HepG2 (cell line): ENCODE measurements around the gene WNT7A. TPM values are rescaled to one million over a fixed set of nuclear protein-coding genes. Genes with fewer than 3 reads are reported as not detected.

Experiments
- CEBPG ChIP-seq: IDR thresholded peaks from 2 replicates; pipeline ENCODE4 v1.6.1; 2016
- DMAP1 ChIP-seq: IDR thresholded peaks from 2 replicates; pipeline ENCODE4 v1.6.1; 2016
- DRAP1 ChIP-seq: IDR thresholded peaks from 2 replicates; pipeline ENCODE4 v1.6.1; 2016; ENCODE audit warnings: missing genetic modification reagents, missing compliant biosample characterization
- EEA1 ChIP-seq: sonication (generic); formaldehyde crosslinking; IDR thresholded peaks from 2 replicates; pipeline ENCODE4 v1.5.1; 2020; ENCODE audit warnings: mild to moderate bottlenecking, missing genetic modification reagents, borderline replicate concordance
- EZH2 ChIP-seq: conservative IDR thresholded peaks from 2 replicates; pipeline ENCODE4 v1.6.1; 2012; ENCODE audit warnings: mild to moderate bottlenecking, low read depth, low read length, moderate library complexity
- HDAC2 ChIP-seq: sonication (generic); formaldehyde crosslinking; IDR thresholded peaks from 2 replicates; pipeline ENCODE4 v1.4.0; 2020; ENCODE audit warnings: missing genetic modification reagents
- IRX3 ChIP-seq: sonication (generic); formaldehyde crosslinking; IDR thresholded peaks from 2 replicates; pipeline ENCODE4 v1.8.1; 2023; ENCODE audit warnings: mild to moderate bottlenecking, low read depth, missing genetic modification reagents, borderline replicate concordance
- JARID2 ChIP-seq: sonication (generic); formaldehyde crosslinking; IDR thresholded peaks from 2 replicates; pipeline ENCODE4 v1.8.1; 2023; ENCODE audit warnings: missing genetic modification reagents, inconsistent platforms; ENCODE audit not compliant: insufficient replicate concordance
- JDP2 ChIP-seq: sonication (generic); formaldehyde crosslinking; IDR thresholded peaks from 2 replicates; pipeline ENCODE4 v1.8.1; 2022; ENCODE audit warnings: missing genetic modification reagents, borderline replicate concordance
- LCORL ChIP-seq, 2 experiments: fragments of 450-650 bp in 1 of 2; sonication (generic) in 1 of 2; formaldehyde crosslinking in 1 of 2; IDR thresholded peaks; 2 replicates each; pipeline versions ENCODE4 v1.5.0 to v1.6.1; 2017 to 2020; ENCODE audit warnings: antibody characterized with exemption in 1 of 2, missing genetic modification reagents in 1 of 2
- NFKB2 ChIP-seq: sonication (generic); formaldehyde crosslinking; IDR thresholded peaks from 2 replicates; pipeline ENCODE4 v1.4.0; 2020; ENCODE audit warnings: missing genetic modification reagents, borderline replicate concordance
- NFYB ChIP-seq: sonication (generic); formaldehyde crosslinking; IDR thresholded peaks from 2 replicates; pipeline ENCODE4 v1.4.0; 2020; ENCODE audit warnings: missing genetic modification reagents
- NR1H2 ChIP-seq: sonication (generic); formaldehyde crosslinking; IDR thresholded peaks from 2 replicates; pipeline ENCODE4 v1.8.1; 2022; ENCODE audit warnings: low read depth, missing genetic modification reagents, borderline replicate concordance
- RELA ChIP-seq: sonication (generic); formaldehyde crosslinking; IDR thresholded peaks from 2 replicates; pipeline ENCODE4 v1.4.0; 2020; ENCODE audit warnings: missing genetic modification reagents
- RFX5 ChIP-seq: IDR thresholded peaks from 2 replicates; pipeline ENCODE4 v1.6.1; 2011; ENCODE audit warnings: low read depth, low read length, improper control_type of control experiment
- SMAD3 ChIP-seq: sonication (generic); formaldehyde crosslinking; IDR thresholded peaks from 2 replicates; pipeline ENCODE4 v1.4.0; 2020; ENCODE audit warnings: missing genetic modification reagents
- SOX6 ChIP-seq, 2 experiments: fragments of 450-650 bp in 1 of 2; sonication (generic) in 1 of 2; formaldehyde crosslinking in 1 of 2; IDR thresholded peaks; 2 replicates each; pipeline versions ENCODE4 v1.4.0 to v1.6.1; 2017 to 2020; ENCODE audit warnings: antibody characterized with exemption in 1 of 2, mild to moderate bottlenecking in 1 of 2, missing genetic modification reagents in 1 of 2
- SRY ChIP-seq: sonication (generic); formaldehyde crosslinking; IDR thresholded peaks from 2 replicates; pipeline ENCODE4 v1.8.0; 2022; ENCODE audit warnings: mild to moderate bottlenecking, missing genetic modification reagents
- SUZ12 ChIP-seq: fragments of 150-350 bp; IDR thresholded peaks from 2 replicates; pipeline ENCODE4 v1.6.1; 2014; ENCODE audit warnings: low read depth, low read length
- TCF7L2 ChIP-seq: IDR thresholded peaks from 2 replicates; pipeline ENCODE4 v1.6.1; 2011; ENCODE audit warnings: mild to moderate bottlenecking, low read depth, low read length, moderate library complexity
- YY1 ChIP-seq: IDR thresholded peaks from 2 replicates; pipeline ENCODE4 v1.6.1; 2011; ENCODE audit warnings: low read length, low read depth, moderate library complexity, mild to moderate bottlenecking; ENCODE audit not compliant: insufficient read depth, insufficient replicate concordance
- ZBTB42 ChIP-seq: sonication (generic); formaldehyde crosslinking; IDR thresholded peaks from 2 replicates; pipeline ENCODE4 v1.5.0; 2020; ENCODE audit warnings: mild to moderate bottlenecking, missing genetic modification reagents
- ZFY ChIP-seq: sonication (generic); formaldehyde crosslinking; IDR thresholded peaks from 2 replicates; pipeline ENCODE4 v1.4.0; 2020; ENCODE audit warnings: missing genetic modification reagents
- ZNF33B ChIP-seq: sonication (generic); formaldehyde crosslinking; IDR thresholded peaks from 2 replicates; pipeline ENCODE4 v1.5.1; 2020; ENCODE audit warnings: mild to moderate bottlenecking, missing genetic modification reagents
- ZNF343 ChIP-seq: sonication (generic); formaldehyde crosslinking; IDR thresholded peaks from 2 replicates; pipeline ENCODE4 v1.4.0; 2020; ENCODE audit warnings: mild to moderate bottlenecking, missing genetic modification reagents
- ZNF572 ChIP-seq: sonication (generic); formaldehyde crosslinking; IDR thresholded peaks from 2 replicates; pipeline ENCODE4 v1.5.1; 2020; ENCODE audit warnings: mild to moderate bottlenecking, missing genetic modification reagents
- ZNF775 ChIP-seq: sonication (generic); formaldehyde crosslinking; IDR thresholded peaks from 2 replicates; pipeline ENCODE4 v1.4.0; 2020; ENCODE audit warnings: missing genetic modification reagents, mild to moderate bottlenecking, moderate library complexity, borderline replicate concordance
- polyA plus RNA-seq, 8 experiments: library from polyadenylated mRNA; depleted of rRNA in 3 of 8; stranded (reverse) in 7 of 8; unstranded in 1 of 8; fragments of >200 nt; fragmentation: Illumina TruSeq in 4 of 8; extraction: Trizol in 4 of 8; gene quantifications; 2 replicates each; pipeline versions ENCODE4 v1.2.1 to v1.2.3, GENCODE V29; 2011 to 2016; ENCODE audit warnings: low read depth in 4 of 8, missing spikeins in 1 of 8, mixed read lengths in 1 of 8; ENCODE audit not compliant: insufficient read depth in 1 of 8
- total RNA-seq, 5 experiments: library from RNA; depleted of rRNA; stranded (reverse); fragments of >200 nt; fragmentation: Illumina TruSeq; extraction: Trizol; gene quantifications; 2 replicates each; pipeline ENCODE4 v1.2.3, GENCODE V29; 2016; ENCODE audit warnings: low read depth in 1 of 5
- TF ChIP-seq, protein P1 (sequence below), 2 experiments: sonication (generic) in 1 of 2; formaldehyde crosslinking in 1 of 2; IDR thresholded peaks; 2 replicates each; pipeline versions ENCODE4 v1.4.0 to v1.6.1; 2018 to 2020; ENCODE audit warnings: missing genetic modification reagents in 2 of 2, borderline replicate concordance in 1 of 2, low read depth in 1 of 2, mild to moderate bottlenecking in 1 of 2, missing biosample characterization in 1 of 2

The WNT7A gene
- total and polyA plus RNA-seq, 2 of the 13 experiments (the other 11 are each of a cell fraction or from before 2014, with no cell fraction given), result not detected

GRCh38 chr3:13895155-13896105 is 15.6 kb upstream of the WNT7A start (continued):
- TF ChIP-seq RELA (CRISPR knock-in tag), result no peak
- no peak for TF ChIP-seq TCF7L2
- 0 out of 2 replicates have a peak, but pooled peaks have one; percentile 16 for TF ChIP-seq CEBPG
- no peak for TF ChIP-seq IRX3 (CRISPR knock-in tag)
- no peak for TF ChIP-seq SOX6 (IDR thresholded peaks at IDR 0.05)
- no peak for TF ChIP-seq SOX6 (CRISPR knock-in tag; IDR thresholded peaks at IDR 0.05)
- no peak for TF ChIP-seq JDP2 (CRISPR knock-in tag)
- no peak for TF ChIP-seq ZNF343
- no peak for TF ChIP-seq ZNF775 (CRISPR knock-in tag)
- TF ChIP-seq ZFY (CRISPR knock-in tag), result no peak
- TF ChIP-seq RFX5, result no peak
- TF ChIP-seq, protein P1, sequence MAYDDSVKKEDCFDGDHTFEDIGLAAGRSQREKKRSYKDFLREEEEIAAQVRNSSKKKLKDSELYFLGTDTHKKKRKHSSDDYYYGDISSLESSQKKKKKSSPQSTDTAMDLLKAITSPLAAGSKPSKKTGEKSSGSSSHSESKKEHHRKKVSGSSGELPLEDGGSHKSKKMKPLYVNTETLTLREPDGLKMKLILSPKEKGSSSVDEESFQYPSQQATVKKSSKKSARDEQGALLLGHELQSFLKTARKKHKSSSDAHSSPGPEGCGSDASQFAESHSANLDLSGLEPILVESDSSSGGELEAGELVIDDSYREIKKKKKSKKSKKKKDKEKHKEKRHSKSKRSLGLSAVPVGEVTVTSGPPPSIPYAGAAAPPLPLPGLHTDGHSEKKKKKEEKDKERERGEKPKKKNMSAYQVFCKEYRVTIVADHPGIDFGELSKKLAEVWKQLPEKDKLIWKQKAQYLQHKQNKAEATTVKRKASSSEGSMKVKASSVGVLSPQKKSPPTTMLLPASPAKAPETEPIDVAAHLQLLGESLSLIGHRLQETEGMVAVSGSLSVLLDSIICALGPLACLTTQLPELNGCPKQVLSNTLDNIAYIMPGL (CRISPR knock-in tag; IDR thresholded peaks at IDR 0.05; ENCODE audit: borderline replicate concordance in 1 of 2, low read depth in 1 of 2), result peak in 1 of 2 experiments; percentile 19; a peak in 1 of 4 replicates
- no peak for TF ChIP-seq YY1
- TF ChIP-seq ZNF33B, result no peak
- TF ChIP-seq NFYB (CRISPR knock-in tag), result no peak
- no peak for TF ChIP-seq ZBTB42 (CRISPR knock-in tag)
- no peak for TF ChIP-seq NR1H2 (CRISPR knock-in tag)
- no peak for TF ChIP-seq ZNF572 (CRISPR knock-in tag)
- TF ChIP-seq JARID2, result no peak
- peak; percentile 69; the same call in 1 of the 2 replicates for TF ChIP-seq EZH2
- TF ChIP-seq SMAD3, result no peak
- no peak for TF ChIP-seq EEA1 (CRISPR knock-in tag)
- TF ChIP-seq DMAP1 (CRISPR knock-in tag), result no peak
- no peak for TF ChIP-seq LCORL (IDR thresholded peaks at IDR 0.05)
- TF ChIP-seq LCORL (CRISPR knock-in tag; IDR thresholded peaks at IDR 0.05), result no peak
- TF ChIP-seq DRAP1 (CRISPR knock-in tag), result no peak
- TF ChIP-seq HDAC2 (CRISPR knock-in tag), result 0 out of 2 replicates have a peak, but pooled peaks have one; percentile 14
- TF ChIP-seq SRY, result no peak
- no peak for TF ChIP-seq NFKB2 (CRISPR knock-in tag)
- no peak for TF ChIP-seq SUZ12
